Stomach (tissue), 4 donors: ENCODE results near the gene DCN.

ENCODE experiments used
- CTCF ChIP-seq, 7 experiments: fragments of 450-650 bp in 4 of 7; fragments of 200-600 bp in 3 of 7; sonication (generic) in 3 of 7; IDR thresholded peaks; one replicate each; pipeline ENCODE4 v1.5.1; 2016 to 2019; ENCODE audit warnings: antibody characterized with exemption in 7 of 7, control low read depth in 2 of 7, mild to moderate bottlenecking in 1 of 7
- EP300 ChIP-seq: sonication (generic); formaldehyde crosslinking; IDR thresholded peaks from one replicate; pipeline ENCODE4 v1.6.1; 2017; ENCODE audit warnings: antibody characterized with exemption
- POLR2A ChIP-seq, 4 donors: fragments of 450-650 bp; IDR thresholded peaks; one replicate each; pipeline ENCODE4 v1.6.1; 2016; ENCODE audit warnings: antibody characterized with exemption in 4 of 4, control low read depth in 2 of 4, mild to moderate bottlenecking in 1 of 4, moderate library complexity in 1 of 4
- POLR2AphosphoS5 ChIP-seq, 3 donors: sonication (generic); formaldehyde crosslinking; IDR thresholded peaks; one replicate each; pipeline ENCODE4 v1.6.1; 2016; ENCODE audit warnings: antibody characterized with exemption in 3 of 3

- no peak for TF ChIP-seq CTCF (IDR thresholded peaks at IDR 0.05)
- no peak for TF ChIP-seq POLR2AphosphoS5 (IDR thresholded peaks at IDR 0.05)
- TF ChIP-seq POLR2A (IDR thresholded peaks at IDR 0.05), result no peak
- no peak for TF ChIP-seq EP300
These were observed at the start of gene DCN for GRCh38 chr12:91182636-91183455.
